NCI-H1105 (cell line): ENCODE measurements around the gene CAP2.
"Not testable (repeated sequence)": the region's sequence is repeated elsewhere in the genome, so short reads cannot be mapped to it uniquely, and the experiment has no call there.

Experiments
- DNase-seq: peaks from one replicate; lab custom pipeline; 2025; lab: John Stamatoyannopoulos, UW

Gene CAP2

GRCh38 chr6:17439243-17439993, 46.0 kb downstream of the CAP2 start:
- no peak for DNase-seq

GRCh38 chr6:17440811-17441210, 47.4 kb downstream of the CAP2 start:
- not testable (repeated sequence) for DNase-seq

- no peak for DNase-seq
Observed at GRCh38 chr6:17442196-17442595, 48.8 kb downstream of the CAP2 start.

- DNase-seq: no peak
Observed at GRCh38 chr6:17446713-17447112, 53.3 kb downstream of the CAP2 start.

GRCh38 chr6:17448165-17448564, 54.8 kb downstream of the CAP2 start:
- DNase-seq: no peak

GRCh38 chr6:17450397-17450796, 57.0 kb downstream of the CAP2 start:
- DNase-seq: no peak

- DNase-seq: peak; percentile 65
Observed at GRCh38 chr6:17450832-17451231, 57.4 kb downstream of the CAP2 start.

GRCh38 chr6:17452096-17452495, 58.7 kb downstream of the CAP2 start:
- DNase-seq: no peak

- no peak for DNase-seq
Observed at GRCh38 chr6:17454316-17455005, 61.1 kb downstream of the CAP2 start.

- no peak for DNase-seq
Observed at GRCh38 chr6:17455919-17456318, 62.5 kb downstream of the CAP2 start.

GRCh38 chr6:17456711-17457110, 63.3 kb downstream of the CAP2 start:
- DNase-seq: no peak

GRCh38 chr6:17457405-17457804, 64.0 kb downstream of the CAP2 start:
- no peak for DNase-seq

- no peak for DNase-seq
Observed at GRCh38 chr6:17457956-17458355, 64.6 kb downstream of the CAP2 start.

GRCh38 chr6:17458966-17459365, 65.6 kb downstream of the CAP2 start:
- DNase-seq: no peak

GRCh38 chr6:17460862-17461261, 67.5 kb downstream of the CAP2 start:
- DNase-seq: no peak

- DNase-seq: no peak
Observed at GRCh38 chr6:17466147-17466546, 72.8 kb downstream of the CAP2 start.

GRCh38 chr6:17466707-17467106, 73.3 kb downstream of the CAP2 start:
- no peak for DNase-seq

GRCh38 chr6:17469006-17469832, 75.8 kb downstream of the CAP2 start:
- DNase-seq: no peak

- no peak for DNase-seq
Observed at GRCh38 chr6:17470202-17470937, 77.0 kb downstream of the CAP2 start.

GRCh38 chr6:17470938-17471327, 77.5 kb downstream of the CAP2 start:
- no peak for DNase-seq

GRCh38 chr6:17472653-17473183, 79.3 kb downstream of the CAP2 start:
- DNase-seq: no peak

GRCh38 chr6:17473554-17473953, 80.2 kb downstream of the CAP2 start:
- DNase-seq: peak; percentile 62
